DMS 273 (cell line): ENCODE measurements around the gene BDH1.
A peak's percentile ranks its signal among the peaks of the same experiment; 100 is the strongest.
"Not testable (repeated sequence)": the region's sequence is repeated elsewhere in the genome, so short reads cannot be mapped to it uniquely, and the experiment has no call there.

ENCODE experiments used
- DNase-seq: peaks from one replicate; lab custom pipeline; 2025; ENCODE audit not compliant: unreplicated experiment; lab: John Stamatoyannopoulos, UW

The BDH1 gene

GRCh38 chr3:197580253-197580691 is 24.5 kb upstream of the BDH1 start:
- DNase-seq, result no peak

- DNase-seq, result no peak
These were observed 22.6 kb upstream of the BDH1 start for GRCh38 chr3:197578376-197578775.

- DNase-seq, result no peak
These were observed 21.8 kb upstream of the BDH1 start for GRCh38 chr3:197577366-197578074.

- no peak for DNase-seq
These were observed 21.1 kb upstream of the BDH1 start for GRCh38 chr3:197576838-197577237.

GRCh38 chr3:197575362-197575761 is 19.6 kb upstream of the BDH1 start:
- no peak for DNase-seq

GRCh38 chr3:197574396-197574991 is 18.7 kb upstream of the BDH1 start:
- DNase-seq, result not testable (repeated sequence)

GRCh38 chr3:197573048-197573767 is 17.4 kb upstream of the BDH1 start:
- DNase-seq, result no peak

- not testable (repeated sequence) for DNase-seq
These were observed 16.1 kb upstream of the BDH1 start for GRCh38 chr3:197571880-197572172.

- not testable (repeated sequence) for DNase-seq
These were observed 15.5 kb upstream of the BDH1 start for GRCh38 chr3:197571074-197571879.

GRCh38 chr3:197569433-197569832 is 13.7 kb upstream of the BDH1 start:
- DNase-seq, result not testable (repeated sequence)

- DNase-seq, result no peak
These were observed 12.3 kb upstream of the BDH1 start for GRCh38 chr3:197567904-197568681.

GRCh38 chr3:197566155-197566554 is 10.4 kb upstream of the BDH1 start:
- not testable (repeated sequence) for DNase-seq

GRCh38 chr3:197564097-197564843 is 8.5 kb upstream of the BDH1 start:
- peak; percentile 63 for DNase-seq

- DNase-seq, result no peak
These were observed 6.9 kb upstream of the BDH1 start for GRCh38 chr3:197562398-197563251.

- DNase-seq, result no peak
These were observed 6.2 kb upstream of the BDH1 start for GRCh38 chr3:197561926-197562325.

- no peak for DNase-seq
These were observed 3.9 kb upstream of the BDH1 start for GRCh38 chr3:197559651-197560050.

- DNase-seq, result peak; percentile 100
These were observed 1.0 kb downstream of the BDH1 start for GRCh38 chr3:197554562-197555280.

GRCh38 chr3:197554196-197554561 is 1.6 kb downstream of the BDH1 start:
- no peak for DNase-seq
